GM13976 (cell line): ENCODE results near the gene PGAM2.
A peak's percentile ranks its signal among the peaks of the same experiment; 100 is the strongest.

Experiments
- DNase-seq: peaks from one replicate; pipeline ENCODE4 v3.0.0; 2012; ENCODE audit warnings: low spot score
- CTCF ChIP-seq: IDR thresholded peaks from 2 replicates; pipeline ENCODE4 v1.5.1; 2012; ENCODE audit warnings: borderline replicate concordance, mild to moderate bottlenecking; ENCODE audit not compliant: insufficient read depth; ENCODE audit errors: extremely low read depth, missing control alignments, control extremely low read depth
- in situ Hi-C: fragments of 300-500 bp; cut with MboI; formaldehyde crosslinking; loops from one replicate; pipeline ENCODE4 v1.12.0; 2022; ENCODE audit warnings: low sequenced_read_pairs, mixed read lengths, inconsistent platforms; ENCODE audit not compliant: unreplicated experiment

PGAM2 gene

GRCh38 chr7:44098092-44099068 lies 33.0 kb upstream of the PGAM2 start:
- in situ Hi-C loops: no loop called here
- TF ChIP-seq CTCF: no peak
- DNase-seq: no peak

GRCh38 chr7:44097064-44097932 lies 31.9 kb upstream of the PGAM2 start:
- peak; percentile 76 for DNase-seq
- no peak for TF ChIP-seq CTCF
- in situ Hi-C loops: no loop called here

GRCh38 chr7:44096326-44096881 lies 31.0 kb upstream of the PGAM2 start:
- TF ChIP-seq CTCF: no peak
- in situ Hi-C loops: no loop called here
- no peak for DNase-seq

- DNase-seq: no peak
- TF ChIP-seq CTCF: no peak
- in situ Hi-C loops: no loop called here
Measured at GRCh38 chr7:44095781-44096180, 30.4 kb upstream of the PGAM2 start.

- in situ Hi-C loops: no loop called here
- no peak for TF ChIP-seq CTCF
- DNase-seq: no peak
Measured at GRCh38 chr7:44094883-44095592, 29.7 kb upstream of the PGAM2 start.

- no peak for TF ChIP-seq CTCF
- in situ Hi-C loops: no loop called here
- no peak for DNase-seq
Measured at GRCh38 chr7:44094365-44094764, 29.0 kb upstream of the PGAM2 start.
